Activated CD8-positive, alpha-beta T cell treated with anti-CD3 and anti-CD28 coated beads, Interleukin-2, amount 10 ng/mL, durations not matched to agents 7 days and 5 days (primary cell): ENCODE measurements around the gene STAP1. TPM values are rescaled to one million over a fixed set of nuclear protein-coding genes. Genes with fewer than 3 reads are reported as not detected.
"Not testable (repeated sequence)": the region's sequence is repeated elsewhere in the genome, so short reads cannot be mapped to it uniquely, and the experiment has no call there.

Experiments
- ATAC-seq: fragments of 150-1000 bp; cut with Tn5 transposase; one replicate; pipeline ENCODE4 v1.10.0; 2021; ENCODE audit warnings: moderate library complexity
- CTCF ChIA-PET: fragments of 350-600 bp; sonication (Branson Sonifier 250); formaldehyde crosslinking; loops from one replicate; lab custom pipeline; 2021; ENCODE audit warnings: antibody characterized with exemption; lab: Charles Lee
- POLR2A ChIA-PET: fragments of 350-600 bp; sonication (Branson Sonifier 250); formaldehyde crosslinking; loops from one replicate; lab custom pipeline; 2021; ENCODE audit warnings: antibody characterized with exemption; lab: Charles Lee
- DNase-seq: peaks from one replicate; pipeline ENCODE4 v3.0.0-alpha.2; 2020
- H3K27ac Mint-ChIP-seq: one replicate; pipeline ENCODE4 v1.8.0; 2021; ENCODE audit warnings: mild to moderate bottlenecking, mixed read lengths
- H3K27me3 Mint-ChIP-seq: one replicate; pipeline ENCODE4 v1.8.0; 2021; ENCODE audit warnings: low read depth, mixed read lengths
- H3K36me3 Mint-ChIP-seq: one replicate; pipeline ENCODE4 v1.8.0; 2021; ENCODE audit warnings: low read depth, mixed read lengths
- H3K4me1 Mint-ChIP-seq: one replicate; pipeline ENCODE4 v1.8.0; 2021; ENCODE audit warnings: low read depth, mixed read lengths
- H3K4me3 Mint-ChIP-seq: one replicate; pipeline ENCODE4 v1.8.0; 2021; ENCODE audit warnings: mild to moderate bottlenecking, mixed read lengths
- H3K9me3 Mint-ChIP-seq: one replicate; pipeline ENCODE4 v1.8.0; 2022; ENCODE audit warnings: mixed read lengths; ENCODE audit not compliant: insufficient read depth
- total RNA-seq, 2 experiments: library from RNA; stranded (reverse); gene quantifications; one replicate each; pipeline ENCODE4 v1.2.3, GENCODE V29; 2021

STAP1 gene
- total RNA-seq, 2 experiments from 2014 or later = 22.3 to 23.1 TPM

- no peak overlapping the region for H3K27ac Mint-ChIP-seq
- DNase-seq (no peak), ATAC-seq (no peak)
- POLR2A ChIA-PET = no interaction called here
- CTCF ChIA-PET = no interaction called here
- peaks cover 37% of the 10 kb centered on the region for H3K4me1 Mint-ChIP-seq
- no peaks in the 10 kb centered on the region for H3K9me3 Mint-ChIP-seq
- H3K4me3 Mint-ChIP-seq = no peak overlapping the region
- H3K36me3 Mint-ChIP-seq = peaks cover 54% of the 10 kb centered on the region
- H3K27me3 Mint-ChIP-seq = no peaks in the 10 kb centered on the region
Observed at GRCh38 chr4:67542076-67542475, 16.5 kb upstream of the STAP1 start.

- H3K4me1 Mint-ChIP-seq = peaks cover 37% of the 10 kb centered on the region
- peak within 1 kb of the TSS; percentile 97 for H3K27ac Mint-ChIP-seq
- peaks cover 36% of the 10 kb centered on the region for H3K36me3 Mint-ChIP-seq
- peak; percentile 98 for ATAC-seq
- H3K4me3 Mint-ChIP-seq = peak within 1 kb of the TSS; percentile 97
- ChIA-PET POLR2A (interaction anchor here (0.6 to 3.1 kb wide), 12 partner anchors 8 to 804 kb away, joined by 3 to 27 read pairs (median 4); partner anchors contain the start of genes UBA6 and YTHDC1), CTCF (interaction anchor here (1.1 to 2.4 kb wide), 4 partner anchors 80 to 201 kb away, joined by 3 to 9 read pairs (median 5); partner anchors contain the start of gene UBA6)
- no peaks in the 10 kb centered on the region for H3K27me3 Mint-ChIP-seq
- peak; percentile 98 for DNase-seq
- H3K9me3 Mint-ChIP-seq = no peaks in the 10 kb centered on the region
Observed at GRCh38 chr4:67545199-67546003, 13.1 kb upstream of the STAP1 start, which contains the start of gene CENPC. TSS of gene CENPC (minus strand) at chr4:67545503. CDS start at chr4:67545355, 148 bp downstream.

GRCh38 chr4:67546004-67546356, 12.5 kb upstream of the STAP1 start:
- DNase-seq (no peak), ATAC-seq (no peak)
- CTCF ChIA-PET = interaction anchor here (1.1 to 2.4 kb wide), 4 partner anchors 11 to 201 kb away, joined by 3 to 9 read pairs (median 6); partner anchors contain the start of gene UBA6
- H3K36me3 Mint-ChIP-seq = peaks cover 32% of the 10 kb centered on the region
- H3K4me3 Mint-ChIP-seq = peak overlapping the region; percentile 97
- H3K4me1 Mint-ChIP-seq = peaks cover 42% of the 10 kb centered on the region
- no peaks in the 10 kb centered on the region for H3K9me3 Mint-ChIP-seq
- peak overlapping the region; percentile 57 for H3K27ac Mint-ChIP-seq
- no peaks in the 10 kb centered on the region for H3K27me3 Mint-ChIP-seq
- POLR2A ChIA-PET = interaction anchor here (0.7 to 3.1 kb wide), 7 partner anchors 10 to 154 kb away, joined by 3 to 27 read pairs (median 4); partner anchors contain the start of gene UBA6

GRCh38 chr4:67546971-67547370, 11.6 kb upstream of the STAP1 start:
- ChIA-PET CTCF (interaction anchor here (0.6 to 2.4 kb wide), 7 partner anchors 10 to 830 kb away, joined by 3 to 9 read pairs (median 3); partner anchors contain the start of gene UBA6), POLR2A (interaction anchor here (2.1 to 3.1 kb wide), 2 partner anchors 21 to 153 kb away, joined by 5 to 27 read pairs; partner anchors contain the start of gene UBA6)
- Mint-ChIP-seq H3K4me3 (peak overlapping the region; percentile 43), H3K9me3 (no peaks in the 10 kb centered on the region), H3K27ac (no peak overlapping the region), H3K27me3 (no peaks in the 10 kb centered on the region), H3K4me1 (peaks cover 36% of the 10 kb centered on the region), H3K36me3 (peaks cover 26% of the 10 kb centered on the region)
- no peak for ATAC-seq
- no peak for DNase-seq

- ATAC-seq = no peak
- POLR2A ChIA-PET = no interaction called here
- H3K27me3 Mint-ChIP-seq = no peaks in the 10 kb centered on the region
- peaks cover 8% of the 10 kb centered on the region for H3K36me3 Mint-ChIP-seq
- H3K9me3 Mint-ChIP-seq = no peaks in the 10 kb centered on the region
- no peak for DNase-seq
- no peak overlapping the region for H3K27ac Mint-ChIP-seq
- H3K4me1 Mint-ChIP-seq = peaks cover 21% of the 10 kb centered on the region
- CTCF ChIA-PET = interaction anchor here (1.0 to 2.3 kb wide), 3 partner anchors 10 to 362 kb away, joined by 3 to 15 read pairs (median 4); no protein-coding TSS in a partner anchor
- H3K4me3 Mint-ChIP-seq = no peak overlapping the region
Observed at GRCh38 chr4:67549123-67549522, 9.4 kb upstream of the STAP1 start.

- ATAC-seq (no peak), DNase-seq (no peak)
- Mint-ChIP-seq H3K27me3 (no peaks in the 10 kb centered on the region), H3K36me3 (no peaks in the 10 kb centered on the region), H3K4me1 (peaks cover 18% of the 10 kb centered on the region), H3K27ac (no peak overlapping the region), H3K4me3 (no peak overlapping the region), H3K9me3 (no peaks in the 10 kb centered on the region)
- POLR2A ChIA-PET = interaction anchor here (0.6 to 0.7 kb wide), 2 partner anchors 61 to 352 kb away, joined by 3 to 7 read pairs; no protein-coding TSS in a partner anchor
- CTCF ChIA-PET = interaction anchor here (1.4 to 2.3 kb wide), 2 partner anchors 31 to 361 kb away, joined by 4 to 15 read pairs; no protein-coding TSS in a partner anchor
Observed at GRCh38 chr4:67550451-67550850, 8.1 kb upstream of the STAP1 start.

- CTCF ChIA-PET = interaction anchor here (2.3 kb wide), 1 partner anchor 361 kb away, joined by 15 read pairs; no protein-coding TSS in a partner anchor
- Mint-ChIP-seq H3K4me3 (no peak overlapping the region), H3K27ac (no peak overlapping the region), H3K4me1 (peaks cover 18% of the 10 kb centered on the region), H3K27me3 (no peaks in the 10 kb centered on the region), H3K36me3 (no peaks in the 10 kb centered on the region), H3K9me3 (no peaks in the 10 kb centered on the region)
- POLR2A ChIA-PET = no interaction called here
- no peak for DNase-seq
- ATAC-seq = no peak
Observed at GRCh38 chr4:67550857-67551256, 7.7 kb upstream of the STAP1 start.

GRCh38 chr4:67552146-67552792, 6.3 kb upstream of the STAP1 start:
- H3K27ac Mint-ChIP-seq, H3K36me3 Mint-ChIP-seq, H3K9me3 Mint-ChIP-seq, H3K27me3 Mint-ChIP-seq, H3K4me3 Mint-ChIP-seq, DNase-seq, ATAC-seq: not testable (repeated sequence)
- POLR2A ChIA-PET = interaction anchor here (0.7 kb wide), 1 partner anchor 8 kb away, joined by 4 read pairs; no protein-coding TSS in a partner anchor
- peaks cover 22% of the 10 kb centered on the region for H3K4me1 Mint-ChIP-seq
- CTCF ChIA-PET = interaction anchor here (2.0 to 2.2 kb wide), 2 partner anchors 194 to 358 kb away, joined by 4 to 11 read pairs; no protein-coding TSS in a partner anchor

GRCh38 chr4:67554096-67554495, 4.4 kb upstream of the STAP1 start:
- DNase-seq (no peak), ATAC-seq (no peak)
- POLR2A ChIA-PET = interaction anchor here (0.8 kb wide), 1 partner anchor 9 kb away, joined by 3 read pairs; no protein-coding TSS in a partner anchor
- H3K27me3 Mint-ChIP-seq = no peaks in the 10 kb centered on the region
- CTCF ChIA-PET = interaction anchor here (0.9 to 2.2 kb wide), 3 partner anchors 31 to 356 kb away, joined by 3 to 11 read pairs (median 4); no protein-coding TSS in a partner anchor
- no peak overlapping the region for H3K4me3 Mint-ChIP-seq
- no peak overlapping the region for H3K27ac Mint-ChIP-seq
- H3K36me3 Mint-ChIP-seq = peaks cover 2% of the 10 kb centered on the region
- H3K4me1 Mint-ChIP-seq = peaks cover 36% of the 10 kb centered on the region
- no peaks in the 10 kb centered on the region for H3K9me3 Mint-ChIP-seq

GRCh38 chr4:67555447-67555846, 3.1 kb upstream of the STAP1 start:
- Mint-ChIP-seq H3K36me3 (peaks cover 2% of the 10 kb centered on the region), H3K4me3 (no peak overlapping the region), H3K27ac (no peak overlapping the region), H3K4me1 (peaks cover 41% of the 10 kb centered on the region), H3K27me3 (no peaks in the 10 kb centered on the region), H3K9me3 (no peaks in the 10 kb centered on the region)
- POLR2A ChIA-PET = interaction anchor here (1.7 kb wide), 1 partner anchor 10 kb away, joined by 4 read pairs; the partner anchor contains the start of gene CENPC
- CTCF ChIA-PET = no interaction called here
- DNase-seq (no peak), ATAC-seq (no peak)

- H3K4me3 Mint-ChIP-seq = no peak overlapping the region
- POLR2A ChIA-PET = interaction anchor here (1.5 to 1.7 kb wide), 2 partner anchors 11 kb away, joined by 4 read pairs; partner anchors contain the start of gene CENPC
Observed at GRCh38 chr4:67556436-67556835, 2.1 kb upstream of the STAP1 start.

More at GRCh38 chr4:67556436-67556835, 2.1 kb upstream of the STAP1 start:
- no peak for ATAC-seq
- no peak for DNase-seq
- Mint-ChIP-seq H3K9me3 (no peaks in the 10 kb centered on the region), H3K4me1 (peaks cover 44% of the 10 kb centered on the region), H3K27me3 (no peaks in the 10 kb centered on the region), H3K36me3 (peaks cover 9% of the 10 kb centered on the region), H3K27ac (no peak overlapping the region)
- CTCF ChIA-PET = interaction anchor here (0.9 to 1.7 kb wide), 4 partner anchors 10 to 145 kb away, joined by 3 to 5 read pairs (median 3); no protein-coding TSS in a partner anchor
